ENCODE data around the gene PDZD4.

Gene PDZD4

DNA sequence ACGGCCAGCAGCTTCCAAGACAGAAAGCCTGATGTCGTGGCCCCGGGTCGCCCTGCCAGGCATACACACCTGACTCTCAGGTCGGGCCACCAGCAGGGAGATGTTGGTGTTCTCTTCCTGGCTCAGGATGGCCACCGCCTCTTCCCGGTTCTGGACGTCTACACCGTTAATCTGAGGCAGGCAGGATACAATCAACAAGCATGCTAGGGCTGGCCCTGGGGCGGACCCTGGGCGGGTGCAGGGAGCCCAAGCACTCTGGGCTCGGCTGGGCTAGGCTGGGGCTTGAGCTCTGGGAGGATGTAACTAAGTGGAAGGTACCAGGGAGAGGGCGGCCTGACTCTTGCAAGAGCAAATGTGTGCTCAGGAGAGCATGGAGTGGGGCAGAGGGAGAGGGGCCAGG lies 24.9 kb downstream of the PDZD4 start:
- no peak for DNase-seq

DNA sequence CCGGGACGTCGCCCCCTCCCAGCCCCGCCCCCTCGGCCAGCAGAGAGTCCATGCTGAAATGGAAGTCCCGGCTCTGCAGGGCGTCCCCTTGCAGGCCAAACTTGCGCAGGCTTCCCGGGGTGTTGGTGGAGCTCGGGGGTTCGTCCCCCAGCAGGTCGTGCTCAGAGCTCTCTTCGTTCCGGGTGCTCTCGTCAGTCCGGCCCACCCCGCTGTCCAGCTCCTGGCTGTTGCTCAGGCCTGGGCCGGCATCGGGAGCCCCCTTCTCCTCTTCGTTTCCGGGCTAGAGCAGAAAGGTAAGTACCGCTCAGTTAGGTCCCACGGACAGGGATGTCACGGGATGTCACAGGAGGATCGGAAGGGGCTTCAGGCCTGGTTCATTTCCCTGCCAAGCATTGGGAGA lies 25.7 kb downstream of the PDZD4 start:
- DNase-seq, result no peak

DNA sequence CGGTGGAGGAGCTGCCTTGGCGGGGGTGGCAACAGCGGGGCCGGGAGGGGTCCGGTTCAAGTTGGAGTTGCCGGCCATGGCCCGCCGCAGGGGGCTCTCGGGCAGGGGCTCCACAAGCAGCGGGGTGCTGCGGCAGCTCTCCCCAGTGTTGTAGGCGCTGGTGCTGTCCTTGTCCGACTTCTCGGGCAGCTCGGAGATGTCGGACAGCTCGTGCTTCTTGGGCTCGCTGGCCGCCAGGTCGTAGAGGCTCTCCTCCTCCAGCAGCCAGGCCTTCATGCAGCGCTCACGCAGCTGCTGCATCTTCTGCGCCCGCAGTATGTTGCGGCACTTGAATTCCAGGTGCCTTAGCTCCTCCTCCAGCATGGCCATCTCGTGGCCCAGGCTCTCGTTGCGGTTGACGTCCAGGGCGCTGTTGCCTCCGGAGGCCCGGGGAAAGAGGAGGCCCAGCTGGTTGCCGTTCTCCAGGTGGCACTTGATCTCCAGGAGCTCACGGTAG lies 26.2 kb downstream of the PDZD4 start:
- no peak for DNase-seq

DNA sequence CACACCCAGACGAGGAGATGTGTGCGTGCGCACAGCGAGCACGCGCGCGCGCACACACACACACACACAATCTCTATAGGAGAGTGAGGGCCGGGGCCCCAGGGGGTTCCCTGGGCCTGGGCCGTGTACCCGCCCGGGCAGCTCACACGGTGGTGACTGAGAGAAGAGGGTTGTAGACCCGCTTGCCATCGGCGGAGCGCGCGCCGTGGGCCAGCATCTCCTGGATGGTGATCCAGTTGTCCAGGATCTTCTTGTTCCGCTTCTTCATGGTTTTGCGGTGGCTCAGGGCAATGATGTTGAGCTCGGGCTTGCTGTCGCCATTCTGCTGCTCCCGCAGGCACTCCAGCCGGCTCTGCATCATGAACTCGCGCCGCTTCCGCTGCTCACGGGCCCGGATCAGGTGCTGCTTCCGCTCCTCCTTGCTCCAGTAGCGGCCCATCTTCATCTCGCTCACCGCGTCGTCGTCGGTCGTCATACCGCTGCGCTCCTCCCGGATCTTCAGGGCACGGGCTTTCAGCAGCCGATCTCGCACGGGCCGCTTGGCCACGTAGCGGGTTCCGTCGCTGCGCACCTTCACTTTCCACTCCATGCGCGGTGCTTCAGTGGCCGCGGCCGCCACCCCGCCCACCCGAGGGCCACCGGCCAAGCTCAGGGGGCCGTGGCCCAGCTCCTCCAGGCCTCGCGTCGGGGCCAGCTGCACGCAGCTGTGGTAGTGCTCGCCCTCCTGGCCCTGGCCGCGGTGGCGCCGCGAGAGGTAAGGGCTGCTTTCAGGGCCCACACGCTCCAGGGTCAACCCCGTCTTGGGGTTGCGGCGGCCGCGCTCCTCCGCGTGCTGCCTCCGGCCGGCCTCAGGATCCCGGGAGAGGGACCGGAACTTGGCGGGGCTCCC lies 26.9 kb downstream of the PDZD4 start:
- no peak for DNase-seq

DNA sequence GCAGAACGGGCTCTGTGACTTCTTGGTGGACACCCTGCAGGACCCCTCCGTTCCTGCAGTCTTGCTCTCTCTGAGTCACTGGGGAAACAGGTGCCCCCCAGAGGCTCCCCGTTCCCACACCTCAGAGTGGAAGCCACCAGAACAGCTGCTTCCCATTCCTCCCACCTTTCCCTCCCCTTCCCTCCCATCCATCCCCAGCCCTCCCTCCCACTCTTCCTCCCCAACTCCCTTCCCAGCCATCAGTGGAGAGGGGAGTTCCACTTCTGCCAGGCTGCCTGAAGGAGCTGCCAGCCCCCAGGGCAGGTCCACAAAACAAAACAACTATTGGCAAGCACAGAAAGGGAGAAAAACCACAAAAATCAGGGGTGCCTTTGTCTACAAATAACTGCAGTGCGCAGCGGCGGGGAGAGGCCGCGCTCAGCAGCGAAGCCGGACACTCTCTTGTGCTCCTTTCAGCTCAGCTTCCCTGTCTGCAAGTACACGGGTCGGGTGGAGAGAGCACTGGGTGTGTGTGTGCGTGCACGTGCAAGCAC lies 27.8 kb downstream of the PDZD4 start:
- no peak for DNase-seq

DNA sequence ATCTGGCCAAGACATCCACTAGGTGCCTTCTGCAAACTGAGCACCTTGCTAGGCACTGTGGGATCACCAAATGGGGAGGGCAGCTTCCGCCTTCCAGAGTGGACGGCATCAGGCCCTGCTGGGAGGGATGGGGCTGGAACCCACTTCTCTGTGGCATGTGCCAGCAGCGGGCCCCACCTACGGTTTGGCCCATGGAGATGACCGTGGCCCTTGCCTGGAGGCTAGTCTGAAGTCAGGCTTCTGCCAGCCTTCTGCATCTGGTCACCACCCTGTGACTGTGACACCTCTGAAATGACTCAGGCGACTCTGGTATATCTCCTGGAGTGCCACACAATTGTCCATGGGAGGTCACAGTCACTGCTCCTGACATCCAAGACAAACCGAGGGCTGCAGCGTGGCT lies 28.7 kb downstream of the PDZD4 start:
- no peak for DNase-seq

DNA sequence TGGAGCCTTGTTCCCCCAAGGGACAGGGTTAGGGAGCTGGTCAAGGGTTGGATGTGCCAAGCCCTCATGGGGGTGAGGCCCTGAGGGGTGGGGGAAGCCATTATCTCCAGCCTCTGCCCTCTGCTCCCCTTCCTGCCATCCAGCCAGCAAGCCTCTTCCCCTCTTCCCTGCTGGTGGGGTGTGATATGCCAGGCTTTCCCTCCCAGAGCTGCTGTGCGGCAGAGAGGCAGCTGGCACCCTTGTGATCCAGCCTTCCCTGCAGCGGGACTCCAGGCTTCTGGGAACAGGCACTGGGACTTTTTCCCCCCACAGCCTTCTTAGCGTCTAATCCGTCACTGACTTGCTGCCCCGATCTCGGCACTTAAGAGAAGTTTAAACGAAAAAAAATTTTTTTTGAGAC lies 29.6 kb downstream of the PDZD4 start:
- DNase-seq, result no peak

DNA sequence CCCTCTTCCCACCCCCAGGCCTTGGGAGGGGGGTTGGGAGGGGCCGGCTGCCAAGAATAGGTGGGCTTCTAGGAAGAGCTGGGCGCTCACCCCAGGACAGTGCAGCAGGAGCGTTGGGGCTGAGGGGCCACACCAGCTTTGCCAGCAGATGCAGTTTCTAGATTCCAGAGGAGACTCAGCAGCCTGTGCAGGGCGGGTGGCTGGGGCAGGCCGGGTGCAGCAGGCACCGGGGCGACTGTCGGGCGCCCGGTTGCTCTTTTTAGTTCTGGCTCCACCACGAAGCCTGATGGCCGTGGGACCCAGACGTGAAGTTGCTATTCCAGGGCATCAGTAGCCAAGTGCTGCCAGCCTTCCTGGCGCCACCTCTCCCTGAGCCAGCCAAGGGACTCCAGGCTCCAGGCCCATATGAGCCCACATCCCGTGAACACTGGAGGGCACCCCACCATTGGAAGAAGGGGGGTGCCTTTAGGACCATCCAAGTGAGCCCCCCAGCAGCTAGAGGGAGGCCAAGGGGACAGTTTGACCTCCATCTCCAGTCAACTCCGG lies 30.1 kb downstream of the PDZD4 start:
- DNase-seq, result no peak

DNA sequence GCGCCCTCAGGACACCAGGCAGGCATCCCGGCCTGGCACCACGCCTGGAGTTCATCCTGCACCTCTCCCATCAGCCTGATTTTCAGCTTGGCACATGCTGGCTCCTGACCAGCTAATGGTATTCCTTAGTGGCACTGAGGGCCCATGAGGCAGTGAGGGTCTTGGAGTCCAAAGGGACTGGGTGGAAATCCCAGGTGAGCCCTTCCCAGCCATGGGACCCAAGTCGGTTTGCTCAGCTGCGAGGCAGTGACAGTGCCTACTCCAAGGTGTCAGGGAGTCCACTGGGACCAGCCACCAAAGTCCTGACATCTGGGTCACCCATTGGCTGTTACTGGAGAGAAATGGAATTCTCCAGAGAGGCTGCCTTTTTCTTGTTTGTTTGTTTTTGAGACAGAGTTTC lies 31.0 kb downstream of the PDZD4 start:
- DNase-seq, result no peak

DNA sequence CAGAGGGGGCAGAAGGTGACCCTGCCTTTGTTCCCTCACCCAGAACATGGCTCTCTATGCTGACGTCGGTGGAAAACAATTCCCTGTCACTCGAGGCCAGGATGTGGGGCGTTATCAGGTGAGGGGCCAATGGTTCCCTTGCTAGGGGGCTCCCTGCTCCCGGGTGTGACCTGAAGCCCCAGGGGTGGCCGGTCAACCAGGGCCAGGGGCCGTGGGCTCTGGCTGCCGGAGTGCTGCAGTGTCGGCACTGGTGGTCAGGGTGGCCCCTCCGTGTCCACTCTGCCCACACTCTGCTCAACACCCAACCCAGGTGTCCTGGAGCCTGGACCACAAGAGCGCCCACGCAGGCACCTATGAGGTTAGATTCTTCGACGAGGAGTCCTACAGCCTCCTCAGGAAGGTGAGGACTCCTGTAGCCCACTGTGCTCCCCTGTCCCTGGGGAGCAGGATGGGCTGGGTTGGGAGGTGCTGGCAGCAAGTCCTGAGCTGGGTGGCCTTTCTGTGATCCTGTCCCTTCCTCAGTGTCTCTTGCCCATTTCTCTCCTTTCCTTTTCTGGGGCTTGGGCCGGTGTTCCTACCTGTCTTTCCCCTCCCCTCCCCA lies 32.8 kb downstream of the PDZD4 start:
- DNase-seq, result no peak

DNA sequence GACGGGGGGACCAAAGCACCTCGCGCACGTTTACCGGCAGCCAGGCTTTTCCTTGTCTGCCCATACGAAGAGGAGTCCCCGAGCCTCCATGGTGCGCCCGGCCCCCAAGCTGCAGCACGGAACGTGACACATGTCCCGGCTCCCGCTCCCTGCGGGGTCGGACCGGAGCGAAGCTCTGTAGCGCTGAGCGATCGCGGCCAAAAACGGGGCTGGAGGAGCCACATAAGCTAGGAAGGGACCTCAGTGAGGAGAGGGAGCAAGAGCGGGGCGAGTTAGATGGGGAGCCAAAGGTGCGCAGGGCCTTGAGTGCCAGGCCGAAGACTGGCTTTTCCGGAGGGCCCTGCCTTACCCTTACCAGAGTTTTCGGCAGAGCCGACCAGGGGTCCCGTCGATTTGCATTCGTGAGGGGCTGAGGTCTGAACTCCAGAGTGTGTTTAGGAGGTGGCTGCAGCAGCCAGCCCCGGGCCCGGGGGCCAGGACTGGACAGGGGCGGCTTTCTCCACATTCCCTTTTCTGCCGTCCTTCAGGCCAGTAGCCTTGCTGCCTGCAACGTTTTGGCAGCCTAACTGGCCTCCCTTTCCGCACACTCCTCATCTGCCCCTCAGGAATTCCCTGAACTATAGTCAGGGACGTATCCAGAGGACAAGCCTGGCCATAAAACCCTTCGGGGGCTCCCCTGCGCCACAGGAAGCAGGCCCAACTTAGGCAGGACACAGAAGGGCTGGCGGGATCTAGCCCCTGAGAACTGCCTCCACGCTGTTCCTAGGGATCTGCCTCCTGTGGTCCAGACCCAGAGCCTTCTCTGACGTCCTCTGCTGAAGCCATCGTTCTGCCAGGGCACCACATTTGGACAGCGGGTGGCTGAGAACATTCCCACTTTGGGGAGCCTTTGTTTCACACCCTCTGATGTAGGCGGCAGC lies 35.2 kb downstream of the PDZD4 start:
- DNase-seq, result no peak

DNA sequence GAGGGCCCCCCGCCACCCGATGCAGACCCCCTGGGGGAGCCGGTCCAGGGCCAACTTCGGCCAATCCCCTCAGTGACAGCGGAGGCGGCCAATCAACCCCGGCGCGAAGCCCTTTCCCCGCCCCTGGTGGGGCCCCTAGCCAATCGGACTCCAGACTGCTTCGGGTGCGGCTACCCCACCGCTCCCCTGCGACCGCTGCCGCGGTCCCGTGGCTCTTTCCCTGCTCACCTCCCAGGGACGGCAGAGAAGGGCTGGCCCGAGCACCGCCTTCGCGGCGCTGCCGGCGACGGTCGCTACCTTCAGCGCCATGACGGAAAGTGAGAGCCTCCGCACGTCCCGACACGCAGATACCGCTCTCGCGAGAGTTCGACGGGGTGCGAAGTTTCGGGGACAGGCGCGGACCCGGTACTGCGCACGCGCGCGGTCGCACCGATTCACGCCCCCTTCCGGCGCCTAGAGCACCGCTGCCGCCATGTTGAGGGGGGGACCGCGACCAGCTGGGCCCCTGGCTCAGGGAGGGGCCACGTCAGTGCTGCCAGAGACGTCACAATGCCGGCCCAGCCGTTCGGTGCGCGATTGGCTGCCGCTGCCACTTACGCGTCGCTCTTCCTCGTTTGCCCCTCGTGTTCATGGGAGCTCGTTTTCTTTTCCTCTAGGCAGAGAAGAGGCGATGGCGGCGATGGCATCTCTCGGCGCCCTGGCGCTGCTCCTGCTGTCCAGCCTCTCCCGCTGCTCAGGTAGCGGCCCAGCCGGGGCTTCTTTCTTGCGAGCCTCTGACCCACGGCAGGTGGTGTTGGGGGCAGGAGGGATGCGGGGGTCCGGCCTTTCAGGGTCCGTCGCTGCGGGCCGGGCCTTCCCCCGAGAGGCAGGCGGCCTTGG lies 36.1 kb downstream of the PDZD4 start, which contains the start of the genes IDH3G and SSR4:
Gene IDH3G (minus strand): TSS at position 358 of the 879 bp plus-strand sequence. CDS start 49 bp downstream, at position 309.
Gene SSR4 (plus strand): TSS at position 651 of the 879 bp plus-strand sequence. CDS start 20 bp downstream, at position 671.
- DNase-seq, result peak; percentile 94

DNA sequence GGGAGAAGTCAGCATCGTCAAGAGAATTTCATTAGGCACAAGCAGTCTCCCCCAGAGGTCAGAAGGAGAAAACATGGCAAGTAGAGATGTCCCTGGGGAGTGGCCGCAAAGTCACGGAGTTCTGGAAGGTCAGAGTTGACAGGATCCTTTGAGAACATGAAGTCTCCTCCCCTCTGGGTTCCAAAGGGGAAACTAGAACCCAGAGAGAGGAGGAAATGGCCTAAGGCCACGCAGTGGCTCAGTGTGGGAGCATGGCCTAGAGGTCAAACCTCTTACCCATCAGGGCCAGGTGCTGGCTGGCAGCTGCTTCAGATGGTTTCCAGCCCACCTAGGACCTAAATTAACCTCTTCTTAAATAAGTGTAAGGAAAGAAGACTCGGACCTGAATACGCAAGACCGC lies 37.1 kb downstream of the PDZD4 start:
- no peak for DNase-seq

DNA sequence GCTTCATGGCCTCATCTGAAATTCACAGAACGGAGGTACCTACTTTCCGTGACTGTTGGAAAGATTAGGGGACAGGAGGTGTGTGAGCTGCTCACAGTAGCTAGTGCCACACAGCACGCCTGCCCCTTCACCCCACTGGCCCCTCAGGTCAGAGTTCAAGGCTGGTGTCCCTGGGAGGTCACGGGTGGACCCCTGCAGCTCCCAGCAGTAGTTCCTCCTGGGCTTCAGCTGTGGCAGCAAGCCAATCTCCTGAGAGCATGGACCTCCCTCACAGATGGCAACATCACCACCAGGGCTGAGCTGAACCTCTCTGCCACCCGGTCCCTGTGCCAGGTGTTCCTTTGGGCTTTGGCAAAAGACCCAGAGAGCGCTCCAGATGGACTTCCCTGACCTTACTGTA lies 38.0 kb downstream of the PDZD4 start:
- no peak for DNase-seq

DNA sequence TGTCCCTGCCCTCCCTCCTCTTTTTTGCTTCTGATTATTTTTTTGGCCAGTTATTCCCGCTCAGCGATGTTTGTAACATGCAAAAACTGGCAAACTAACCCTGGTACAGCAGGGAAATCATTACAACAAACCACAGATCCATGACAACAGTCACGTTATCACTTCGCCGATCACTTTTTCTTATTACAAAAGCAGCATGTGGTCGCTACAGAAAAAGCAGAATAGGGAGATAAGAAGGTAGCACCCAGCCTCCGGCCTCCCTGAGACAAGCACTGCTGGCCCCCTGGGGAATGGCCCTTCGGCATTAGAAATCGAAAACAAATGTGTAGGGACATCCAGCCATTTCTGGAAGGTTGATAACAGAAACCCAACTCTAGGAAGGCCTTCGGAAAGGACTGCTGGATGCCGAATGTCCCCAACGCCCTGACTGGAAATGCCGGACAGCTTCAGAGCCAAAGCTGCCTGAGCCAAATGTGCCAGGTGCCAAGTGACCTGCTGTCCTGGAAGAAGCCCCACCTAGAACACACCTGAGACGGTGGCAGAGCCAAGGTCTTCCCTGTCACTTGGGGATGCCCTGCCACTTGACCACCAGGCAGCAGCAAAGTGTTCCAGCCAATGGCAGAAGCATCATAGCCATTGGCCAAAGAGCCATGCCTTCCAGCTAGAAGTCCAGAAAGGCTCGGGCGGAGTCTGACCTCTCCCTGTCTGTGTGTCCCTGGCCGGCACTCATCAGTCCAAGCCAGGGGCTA lies 39.1 kb downstream of the PDZD4 start:
- DNase-seq, result no peak

DNA sequence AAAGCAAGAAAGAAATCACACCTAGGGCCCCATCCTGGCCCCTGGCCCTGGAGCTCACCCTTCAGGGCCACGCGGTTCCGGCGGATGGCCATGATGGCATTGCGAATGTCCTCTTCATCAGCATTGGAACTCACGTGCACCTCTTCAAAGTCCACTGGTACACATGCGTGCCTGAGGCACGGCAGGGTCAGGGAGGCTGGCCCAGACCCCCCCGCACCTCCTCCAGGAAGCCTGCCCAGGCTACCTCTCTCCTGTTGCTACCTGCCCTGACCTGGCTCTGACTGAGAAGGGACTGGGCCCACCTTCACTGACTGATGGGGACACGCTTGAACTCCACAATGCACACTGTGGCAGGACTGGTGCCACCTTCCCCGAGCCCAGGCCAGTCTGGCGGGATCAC lies 40.7 kb downstream of the PDZD4 start:
- DNase-seq, result no peak

DNA sequence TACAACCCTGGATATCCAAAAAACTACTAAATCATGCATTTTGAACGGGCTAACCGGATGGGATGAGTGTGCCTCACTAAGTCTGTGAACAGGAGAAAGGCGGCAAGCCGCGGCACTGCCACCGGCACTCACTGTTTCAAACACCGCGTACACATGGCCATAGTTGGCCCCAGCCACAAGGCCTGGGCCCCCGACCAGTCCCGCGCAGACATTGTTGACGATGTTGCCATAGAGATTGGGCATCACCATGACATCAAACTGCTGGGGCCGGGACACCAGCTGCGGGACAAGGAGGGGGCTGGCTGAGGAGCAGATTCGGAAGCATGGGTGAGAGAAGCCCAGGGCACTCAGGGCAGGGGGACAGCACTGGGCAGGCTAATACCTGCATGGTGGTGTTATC lies 43.7 kb downstream of the PDZD4 start:
- DNase-seq, result no peak

DNA sequence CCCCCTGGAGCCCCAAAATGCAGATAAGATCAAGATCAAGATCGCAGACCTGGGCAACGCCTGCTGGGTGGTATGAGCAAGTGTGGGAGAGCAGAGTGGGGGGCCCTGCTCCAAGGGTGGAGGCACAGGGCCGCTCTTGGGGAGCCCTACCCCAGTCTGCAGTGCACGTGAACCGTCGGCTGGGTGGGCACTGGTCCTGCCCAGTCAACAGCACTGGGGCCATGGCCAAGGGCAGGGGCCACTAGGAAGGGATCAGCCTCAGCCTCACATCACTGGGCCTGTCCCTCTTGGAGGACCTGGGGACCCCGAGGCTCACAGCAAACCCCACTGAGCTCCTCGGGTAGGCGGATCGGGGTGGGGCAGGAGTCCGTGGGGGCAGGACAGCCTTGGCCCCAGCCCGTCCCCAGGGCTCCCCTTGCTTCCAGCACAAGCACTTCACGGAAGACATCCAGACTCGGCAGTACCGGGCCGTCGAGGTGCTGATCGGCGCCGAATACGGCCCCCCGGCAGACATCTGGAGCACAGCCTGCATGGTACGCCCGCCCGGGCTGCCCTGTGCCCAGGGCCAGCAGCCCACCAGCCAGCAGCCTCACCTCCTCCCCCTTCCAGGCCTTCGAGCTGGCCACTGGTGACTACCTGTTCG lies 45.9 kb downstream of the PDZD4 start:
- DNase-seq, result no peak

DNA sequence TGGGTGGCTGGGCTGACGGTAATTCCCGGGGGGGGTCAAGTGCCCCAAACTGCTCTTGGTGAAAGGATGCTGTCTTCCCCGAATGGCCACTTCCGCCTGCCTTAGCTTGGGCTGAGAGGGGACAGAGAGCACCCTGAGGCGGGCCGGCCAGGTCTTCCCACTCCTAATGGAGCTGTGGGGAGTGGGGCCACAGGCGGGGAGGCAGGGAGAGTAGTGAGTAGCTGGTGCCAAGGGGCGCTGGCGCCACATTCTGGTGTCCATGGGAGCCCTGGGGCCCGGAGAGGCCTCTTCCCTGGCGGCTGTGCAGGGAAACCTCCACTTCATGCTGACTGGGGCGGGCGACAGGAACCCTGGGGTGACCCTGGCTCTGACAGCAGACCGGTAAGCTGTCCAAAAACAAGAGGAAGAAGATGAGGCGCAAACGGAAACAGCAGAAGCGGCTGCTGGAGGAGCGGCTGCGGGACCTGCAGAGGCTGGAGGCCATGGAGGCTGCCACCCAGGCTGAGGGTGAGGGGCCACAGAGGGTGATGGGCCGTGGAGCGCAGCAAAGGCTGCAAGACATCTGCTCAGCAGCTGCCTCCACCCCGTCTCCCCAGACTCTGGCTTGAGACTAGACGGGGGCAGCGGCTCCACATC lies 46.8 kb downstream of the PDZD4 start:
- DNase-seq, result no peak

DNA sequence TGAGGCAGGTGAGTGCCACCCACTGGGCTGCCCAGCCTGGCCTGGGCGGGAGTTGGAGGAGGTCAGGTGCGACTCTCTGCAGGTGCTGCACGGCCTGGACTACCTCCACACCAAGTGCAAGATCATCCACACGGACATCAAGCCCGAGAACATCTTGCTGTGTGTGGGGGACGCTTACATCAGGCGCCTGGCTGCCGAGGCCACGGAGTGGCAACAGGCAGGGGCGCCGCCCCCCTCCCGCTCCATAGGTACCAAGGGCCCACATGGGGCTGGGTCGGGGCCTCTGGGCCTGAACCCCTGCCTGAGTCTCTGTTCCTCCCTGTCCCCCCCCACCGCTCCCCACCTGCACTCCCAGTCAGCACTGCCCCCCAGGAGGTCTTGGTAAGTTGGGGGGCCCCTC lies 47.5 kb downstream of the PDZD4 start:
- DNase-seq, result no peak

Data from activated T-cell treated with anti-CD3 and anti-CD28 coated beads, Interleukin-2, amount 50 U/mL, for 48 hours (primary cell).